ENCODE results near the gene GANC. TPM values are rescaled to one million over a fixed set of nuclear protein-coding genes. Genes with fewer than 3 reads are reported as not detected.
A peak's percentile ranks its signal among the peaks of the same experiment; 100 is the strongest.
"Not testable (repeated sequence)": the region's sequence is repeated elsewhere in the genome, so short reads cannot be mapped to it uniquely, and the experiment has no call there.

GANC gene
- polyA plus RNA-seq, 2 donors = 11.9 to 14.1 TPM

- Histone ChIP-seq H3K4me3 (ENCODE audit: low read depth in 1 of 2, low read length in 2 of 2) (no peak overlapping the region), H3K27me3 (ENCODE audit: control insufficient read depth in 1 of 2, insufficient read depth in 2 of 2, low read length in 2 of 2) (no peaks in the 10 kb centered on the region), H3K27ac (ENCODE audit: low read depth in 2 of 2, low read length in 1 of 2) (peak overlapping the region in 1 of 2 donors; percentile 13), H3K4me1 (ENCODE audit: control insufficient read depth in 2 of 2, insufficient read depth in 2 of 2, low read length in 1 of 2) (no peaks in the 10 kb centered on the region), H3K9me3 (ENCODE audit: control insufficient read depth in 2 of 2, insufficient read depth in 1 of 2, low read depth in 1 of 2, low read length in 1 of 2) (no peaks in the 10 kb centered on the region), H3K36me3 (ENCODE audit: control insufficient read depth in 2 of 2, insufficient read depth in 2 of 2, low read length in 1 of 2) (peaks cover 3 to 12% of the 10 kb centered on the region in 2 donors)
- 59 to 72% methylated on average over 3 of the region's 3 CpGs for WGBS, 2 donors
Measured at GRCh38 chr15:42279234-42279723, 6.3 kb downstream of the GANC start.

- Histone ChIP-seq H3K27me3 (ENCODE audit: control insufficient read depth in 1 of 2, insufficient read depth in 2 of 2, low read length in 2 of 2) (no peaks in the 10 kb centered on the region), H3K4me3 (ENCODE audit: low read depth in 1 of 2, low read length in 2 of 2) (no peak overlapping the region), H3K27ac (ENCODE audit: low read depth in 2 of 2, low read length in 1 of 2) (no peak overlapping the region), H3K36me3 (ENCODE audit: control insufficient read depth in 2 of 2, insufficient read depth in 2 of 2, low read length in 1 of 2) (peaks cover 3 to 12% of the 10 kb centered on the region in 2 donors), H3K9me3 (ENCODE audit: control insufficient read depth in 2 of 2, insufficient read depth in 1 of 2, low read depth in 1 of 2, low read length in 1 of 2) (no peaks in the 10 kb centered on the region), H3K4me1 (ENCODE audit: control insufficient read depth in 2 of 2, insufficient read depth in 2 of 2, low read length in 1 of 2) (no peaks in the 10 kb centered on the region)
Measured at GRCh38 chr15:42282344-42282743, 9.3 kb downstream of the GANC start.

GRCh38 chr15:42282926-42283325 is 9.9 kb downstream of the GANC start:
- Histone ChIP-seq H3K36me3 (ENCODE audit: control insufficient read depth in 2 of 2, insufficient read depth in 2 of 2, low read length in 1 of 2) (peaks cover 3 to 12% of the 10 kb centered on the region in 2 donors), H3K27ac (ENCODE audit: low read depth in 2 of 2, low read length in 1 of 2) (no peak overlapping the region), H3K4me1 (ENCODE audit: control insufficient read depth in 2 of 2, insufficient read depth in 2 of 2, low read length in 1 of 2) (no peaks in the 10 kb centered on the region), H3K27me3 (ENCODE audit: control insufficient read depth in 1 of 2, insufficient read depth in 2 of 2, low read length in 2 of 2) (no peaks in the 10 kb centered on the region), H3K4me3 (ENCODE audit: low read depth in 1 of 2, low read length in 2 of 2) (no peak overlapping the region), H3K9me3 (ENCODE audit: control insufficient read depth in 2 of 2, insufficient read depth in 1 of 2, low read depth in 1 of 2, low read length in 1 of 2) (no peaks in the 10 kb centered on the region)
- WGBS, 2 donors = 71% methylated on average over 5 of the region's 5 CpGs

DNA sequence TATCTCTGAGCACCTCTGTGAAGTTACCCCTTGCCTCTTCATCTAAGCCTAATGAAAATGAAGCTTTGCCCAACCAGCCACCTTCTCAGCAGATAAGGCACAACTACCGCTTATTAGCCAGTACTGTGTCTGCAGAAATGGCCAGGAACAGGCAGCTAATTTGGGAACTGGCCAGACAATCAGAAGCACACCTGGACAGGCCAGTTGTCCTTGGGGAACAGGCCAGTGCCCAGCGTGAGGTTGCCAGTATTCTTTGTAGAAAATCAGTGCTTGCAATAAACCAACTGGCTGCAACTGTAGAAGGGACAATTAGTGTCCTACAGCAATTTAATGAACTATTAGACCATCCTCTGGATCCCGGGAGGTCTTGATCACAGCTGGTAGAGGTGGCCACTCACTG is 10.7 kb downstream of the GANC start:
- 89 to 92% methylated on average over 3 of the region's 3 CpGs for WGBS, 2 donors
- no peaks in the 10 kb centered on the region for H3K9me3 ChIP-seq (ENCODE audit: control insufficient read depth in 2 of 2, insufficient read depth in 1 of 2, low read depth in 1 of 2, low read length in 1 of 2)
- H3K36me3 ChIP-seq (ENCODE audit: control insufficient read depth in 2 of 2, insufficient read depth in 2 of 2, low read length in 1 of 2) = peaks cover 3 to 11% of the 10 kb centered on the region in 2 donors
- no peaks in the 10 kb centered on the region for H3K27me3 ChIP-seq (ENCODE audit: control insufficient read depth in 1 of 2, insufficient read depth in 2 of 2, low read length in 2 of 2)
- H3K27ac ChIP-seq (ENCODE audit: low read depth in 2 of 2, low read length in 1 of 2) = peak overlapping the region in 1 of 2 donors; percentile 4
- H3K4me3 ChIP-seq (ENCODE audit: low read depth in 1 of 2, low read length in 2 of 2) = no peak overlapping the region
- H3K4me1 ChIP-seq (ENCODE audit: control insufficient read depth in 2 of 2, insufficient read depth in 2 of 2, low read length in 1 of 2) = no peaks in the 10 kb centered on the region

DNA sequence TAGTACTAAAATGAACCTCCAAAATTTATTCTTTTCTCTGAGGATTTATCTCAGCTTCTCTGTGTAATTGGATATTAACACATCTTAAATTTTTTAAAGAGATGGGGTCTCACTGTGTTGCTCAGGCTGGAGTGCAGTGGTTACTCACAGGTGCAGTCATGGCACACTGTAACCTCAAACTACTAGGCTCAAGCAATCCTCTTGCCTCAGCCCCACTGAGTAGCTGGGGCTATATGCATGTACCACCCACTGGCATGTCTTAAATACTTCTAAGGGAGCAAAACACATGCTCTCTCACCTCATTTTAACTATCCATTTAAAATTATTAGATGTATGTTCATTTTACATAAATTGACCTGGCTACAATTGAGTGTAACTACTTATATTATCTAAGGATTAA is 11.6 kb downstream of the GANC start:
- H3K36me3 ChIP-seq (ENCODE audit: control insufficient read depth in 2 of 2, insufficient read depth in 2 of 2, low read length in 1 of 2) = peaks cover 3 to 10% of the 10 kb centered on the region in 2 donors
- H3K9me3 ChIP-seq (ENCODE audit: control insufficient read depth in 2 of 2, insufficient read depth in 1 of 2, low read depth in 1 of 2, low read length in 1 of 2) = no peaks in the 10 kb centered on the region
- H3K4me3 ChIP-seq (ENCODE audit: low read depth in 1 of 2, low read length in 2 of 2) = no peak overlapping the region
- no peaks in the 10 kb centered on the region for H3K4me1 ChIP-seq (ENCODE audit: control insufficient read depth in 2 of 2, insufficient read depth in 2 of 2, low read length in 1 of 2)
- H3K27ac ChIP-seq (ENCODE audit: low read depth in 2 of 2, low read length in 1 of 2) = no peak overlapping the region
- H3K27me3 ChIP-seq (ENCODE audit: control insufficient read depth in 1 of 2, insufficient read depth in 2 of 2, low read length in 2 of 2) = no peaks in the 10 kb centered on the region

GRCh38 chr15:42285034-42285433 is 12.0 kb downstream of the GANC start:
- H3K4me3 ChIP-seq (ENCODE audit: low read depth in 1 of 2, low read length in 2 of 2) = no peak overlapping the region
- no peaks in the 10 kb centered on the region for H3K4me1 ChIP-seq (ENCODE audit: control insufficient read depth in 2 of 2, insufficient read depth in 2 of 2, low read length in 1 of 2)
- peaks cover 3 to 10% of the 10 kb centered on the region in 2 donors for H3K36me3 ChIP-seq (ENCODE audit: control insufficient read depth in 2 of 2, insufficient read depth in 2 of 2, low read length in 1 of 2)
- WGBS, 2 donors = 90 to 92% methylated on average over 1 of the region's 1 CpG
- H3K27me3 ChIP-seq (ENCODE audit: control insufficient read depth in 1 of 2, insufficient read depth in 2 of 2, low read length in 2 of 2) = no peaks in the 10 kb centered on the region
- H3K27ac ChIP-seq (ENCODE audit: low read depth in 2 of 2, low read length in 1 of 2) = no peak overlapping the region
- no peaks in the 10 kb centered on the region for H3K9me3 ChIP-seq (ENCODE audit: control insufficient read depth in 2 of 2, insufficient read depth in 1 of 2, low read depth in 1 of 2, low read length in 1 of 2)

- Histone ChIP-seq H3K27me3 (ENCODE audit: control insufficient read depth in 1 of 2, insufficient read depth in 2 of 2, low read length in 2 of 2) (no peaks in the 10 kb centered on the region), H3K4me3 (ENCODE audit: low read depth in 1 of 2, low read length in 2 of 2) (no peak overlapping the region), H3K36me3 (ENCODE audit: control insufficient read depth in 2 of 2, insufficient read depth in 2 of 2, low read length in 1 of 2) (peaks cover 3 to 8% of the 10 kb centered on the region in 2 donors), H3K4me1 (ENCODE audit: control insufficient read depth in 2 of 2, insufficient read depth in 2 of 2, low read length in 1 of 2) (no peaks in the 10 kb centered on the region), H3K9me3 (ENCODE audit: control insufficient read depth in 2 of 2, insufficient read depth in 1 of 2, low read depth in 1 of 2, low read length in 1 of 2) (no peaks in the 10 kb centered on the region), H3K27ac (ENCODE audit: low read depth in 2 of 2, low read length in 1 of 2) (no peak overlapping the region)
- 71 to 94% methylated on average over 4 of the region's 4 CpGs for WGBS, 2 donors
Measured at GRCh38 chr15:42286445-42287029, 13.5 kb downstream of the GANC start.

GRCh38 chr15:42287931-42288330 is 14.9 kb downstream of the GANC start:
- Histone ChIP-seq H3K4me1 (ENCODE audit: control insufficient read depth in 2 of 2, insufficient read depth in 2 of 2, low read length in 1 of 2) (no peaks in the 10 kb centered on the region), H3K4me3 (ENCODE audit: low read depth in 1 of 2, low read length in 2 of 2) (no peak overlapping the region), H3K27ac (ENCODE audit: low read depth in 2 of 2, low read length in 1 of 2) (no peak overlapping the region), H3K27me3 (ENCODE audit: control insufficient read depth in 1 of 2, insufficient read depth in 2 of 2, low read length in 2 of 2) (no peaks in the 10 kb centered on the region), H3K36me3 (ENCODE audit: control insufficient read depth in 2 of 2, insufficient read depth in 2 of 2, low read length in 1 of 2) (peaks cover 3 to 5% of the 10 kb centered on the region in 2 donors), H3K9me3 (ENCODE audit: control insufficient read depth in 2 of 2, insufficient read depth in 1 of 2, low read depth in 1 of 2, low read length in 1 of 2) (no peaks in the 10 kb centered on the region)
- 82 to 96% methylated on average over 4 of the region's 4 CpGs for WGBS, 2 donors

DNA sequence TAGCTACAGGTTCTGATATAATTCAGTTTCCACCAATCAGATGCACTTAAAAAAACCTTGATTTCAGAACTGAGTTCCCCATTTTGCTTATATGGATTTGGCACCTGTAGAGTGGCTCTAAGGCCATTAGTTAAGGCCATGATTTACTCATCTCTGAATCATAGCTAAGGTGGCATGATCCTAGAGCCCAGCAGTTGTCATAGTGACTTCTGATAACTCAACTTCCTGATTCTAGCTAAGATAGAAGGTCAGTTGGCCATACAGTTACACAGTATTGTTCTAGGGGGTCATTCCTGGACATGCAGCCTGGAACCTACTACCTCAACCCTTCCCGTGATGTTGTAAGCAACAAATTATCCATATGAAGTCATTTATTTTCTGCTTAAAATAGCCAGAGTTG is 16.2 kb downstream of the GANC start:
- Histone ChIP-seq H3K27ac (ENCODE audit: low read depth in 2 of 2, low read length in 1 of 2) (no peak overlapping the region), H3K36me3 (ENCODE audit: control insufficient read depth in 2 of 2, insufficient read depth in 2 of 2, low read length in 1 of 2) (no peaks in the 10 kb centered on the region), H3K4me3 (ENCODE audit: low read depth in 1 of 2, low read length in 2 of 2) (no peak overlapping the region), H3K27me3 (ENCODE audit: control insufficient read depth in 1 of 2, insufficient read depth in 2 of 2, low read length in 2 of 2) (no peaks in the 10 kb centered on the region), H3K9me3 (ENCODE audit: control insufficient read depth in 2 of 2, insufficient read depth in 1 of 2, low read depth in 1 of 2, low read length in 1 of 2) (no peaks in the 10 kb centered on the region), H3K4me1 (ENCODE audit: control insufficient read depth in 2 of 2, insufficient read depth in 2 of 2, low read length in 1 of 2) (no peaks in the 10 kb centered on the region)
- WGBS, 2 donors = 94 to 96% methylated on average over 1 of the region's 1 CpG

GRCh38 chr15:42301004-42301403 is 28.0 kb downstream of the GANC start:
- not testable (repeated sequence) for H3K9me3 ChIP-seq (ENCODE audit: control insufficient read depth in 2 of 2, insufficient read depth in 1 of 2, low read depth in 1 of 2, low read length in 1 of 2); H3K4me1 ChIP-seq (ENCODE audit: control insufficient read depth in 2 of 2, insufficient read depth in 2 of 2, low read length in 1 of 2); H3K36me3 ChIP-seq (ENCODE audit: control insufficient read depth in 2 of 2, insufficient read depth in 2 of 2, low read length in 1 of 2); H3K27ac ChIP-seq (ENCODE audit: low read depth in 2 of 2, low read length in 1 of 2); H3K4me3 ChIP-seq (ENCODE audit: low read depth in 1 of 2, low read length in 2 of 2); H3K27me3 ChIP-seq (ENCODE audit: control insufficient read depth in 1 of 2, insufficient read depth in 2 of 2, low read length in 2 of 2)
- 68 to 88% methylated on average over 4 of the region's 4 CpGs for WGBS, 2 donors

Data from esophagus (tissue), 2 donors.